Progenitor cell of endocrine pancreas (in vitro differentiated cells): ENCODE measurements around the gene METRN. TPM values are rescaled to one million over a fixed set of nuclear protein-coding genes. Genes with fewer than 3 reads are reported as not detected.
A peak's percentile ranks its signal among the peaks of the same experiment; 100 is the strongest.

ENCODE experiments used
- DNase-seq: peaks from one replicate; pipeline ENCODE4 v3.0.0; 2021; ENCODE audit warnings: low spot score; ENCODE audit not compliant: unreplicated experiment
- H3K27ac Mint-ChIP-seq: 2 replicates; pipeline ENCODE4 v1.8.0; 2021; ENCODE audit warnings: mild to moderate bottlenecking, moderate library complexity, mixed read lengths
- H3K27me3 Mint-ChIP-seq: 2 replicates; pipeline ENCODE4 v1.8.0; 2021; ENCODE audit warnings: mixed read lengths
- H3K36me3 Mint-ChIP-seq: 2 replicates; pipeline ENCODE4 v1.8.0; 2022; ENCODE audit warnings: mixed read lengths; ENCODE audit not compliant: insufficient read depth
- H3K4me1 Mint-ChIP-seq: 2 replicates; pipeline ENCODE4 v1.8.0; 2021; ENCODE audit warnings: low read depth, mixed read lengths
- H3K4me3 Mint-ChIP-seq: 2 replicates; pipeline ENCODE4 v1.8.0; 2021; ENCODE audit warnings: low read depth, mild to moderate bottlenecking, moderate library complexity, mixed read lengths
- H3K9me3 Mint-ChIP-seq: 2 replicates; pipeline ENCODE4 v1.8.0; 2021; ENCODE audit warnings: low read depth, mixed read lengths
- CTCF ChIP-seq: fragments of 200-600 bp; sonication (generic); IDR thresholded peaks from one replicate; pipeline ENCODE4 v1.5.0; 2021; ENCODE audit warnings: antibody characterized with exemption, mild to moderate bottlenecking; ENCODE audit not compliant: unreplicated experiment
- total RNA-seq: library from RNA; stranded (reverse); gene quantifications from 2 replicates; pipeline ENCODE4 v1.2.1, GENCODE V29; 2021

The METRN gene
- total RNA-seq, 1 donor from 2014 or later, result 107 TPM

GRCh38 chr16:725463-726187 is 10.7 kb downstream of the METRN start:
- Mint-ChIP-seq H3K4me1 (no peaks in the 10 kb centered on the region), H3K36me3 (no peaks in the 10 kb centered on the region), H3K27ac (no peak overlapping the region), H3K27me3 (peaks cover 15% of the 10 kb centered on the region), H3K4me3 (no peak overlapping the region), H3K9me3 (no peaks in the 10 kb centered on the region)
- DNase-seq, result no peak
- TF ChIP-seq CTCF, result no peak

GRCh38 chr16:726188-726437 is 11.2 kb downstream of the METRN start:
- H3K27ac Mint-ChIP-seq, result no peak overlapping the region
- H3K36me3 Mint-ChIP-seq, result no peaks in the 10 kb centered on the region
- DNase-seq, result no peak
- no peaks in the 10 kb centered on the region for H3K4me1 Mint-ChIP-seq
- peaks cover 15% of the 10 kb centered on the region for H3K27me3 Mint-ChIP-seq
- no peaks in the 10 kb centered on the region for H3K9me3 Mint-ChIP-seq
- no peak overlapping the region for H3K4me3 Mint-ChIP-seq
- TF ChIP-seq CTCF, result no peak

GRCh38 chr16:726438-727290 is 11.7 kb downstream of the METRN start, which contains the start of the genes CCDC78 and HAGHL:
TSS of gene CCDC78 (minus strand) at chr16:726443. CDS start at chr16:726367, 76 bp downstream.
TSS of gene HAGHL (plus strand) at chr16:727106. CDS start at chr16:727510, 404 bp downstream.
- no peaks in the 10 kb centered on the region for H3K36me3 Mint-ChIP-seq
- DNase-seq, result no peak
- no peak within 1 kb of the TSS for H3K27ac Mint-ChIP-seq
- no peaks in the 10 kb centered on the region for H3K9me3 Mint-ChIP-seq
- no peaks in the 10 kb centered on the region for H3K4me1 Mint-ChIP-seq
- H3K27me3 Mint-ChIP-seq, result peaks cover 15% of the 10 kb centered on the region
- H3K4me3 Mint-ChIP-seq, result peak within 1 kb of the TSS; percentile 60
- TF ChIP-seq CTCF, result no peak

GRCh38 chr16:727291-727977 is 12.5 kb downstream of the METRN start:
- Mint-ChIP-seq H3K27ac (no peak overlapping the region), H3K36me3 (no peaks in the 10 kb centered on the region), H3K4me1 (no peaks in the 10 kb centered on the region), H3K27me3 (peaks cover 15% of the 10 kb centered on the region), H3K4me3 (no peak overlapping the region), H3K9me3 (no peaks in the 10 kb centered on the region)
- DNase-seq, result no peak
- TF ChIP-seq CTCF, result no peak

GRCh38 chr16:728131-728889 is 13.4 kb downstream of the METRN start:
- no peaks in the 10 kb centered on the region for H3K9me3 Mint-ChIP-seq
- no peak for TF ChIP-seq CTCF
- H3K4me1 Mint-ChIP-seq, result no peaks in the 10 kb centered on the region
- H3K27me3 Mint-ChIP-seq, result peaks cover 15% of the 10 kb centered on the region
- no peak overlapping the region for H3K27ac Mint-ChIP-seq
- no peak overlapping the region for H3K4me3 Mint-ChIP-seq
- H3K36me3 Mint-ChIP-seq, result no peaks in the 10 kb centered on the region
- DNase-seq, result no peak
